Measurements from ENCODE around the gene NOL3. TPM values are rescaled to one million over a fixed set of nuclear protein-coding genes. Genes with fewer than 3 reads are reported as not detected.

NOL3 gene
- polyA plus RNA-seq, 1 of the 3 experiments (the other 2 are of a cell fraction): 34.1 TPM

DNA sequence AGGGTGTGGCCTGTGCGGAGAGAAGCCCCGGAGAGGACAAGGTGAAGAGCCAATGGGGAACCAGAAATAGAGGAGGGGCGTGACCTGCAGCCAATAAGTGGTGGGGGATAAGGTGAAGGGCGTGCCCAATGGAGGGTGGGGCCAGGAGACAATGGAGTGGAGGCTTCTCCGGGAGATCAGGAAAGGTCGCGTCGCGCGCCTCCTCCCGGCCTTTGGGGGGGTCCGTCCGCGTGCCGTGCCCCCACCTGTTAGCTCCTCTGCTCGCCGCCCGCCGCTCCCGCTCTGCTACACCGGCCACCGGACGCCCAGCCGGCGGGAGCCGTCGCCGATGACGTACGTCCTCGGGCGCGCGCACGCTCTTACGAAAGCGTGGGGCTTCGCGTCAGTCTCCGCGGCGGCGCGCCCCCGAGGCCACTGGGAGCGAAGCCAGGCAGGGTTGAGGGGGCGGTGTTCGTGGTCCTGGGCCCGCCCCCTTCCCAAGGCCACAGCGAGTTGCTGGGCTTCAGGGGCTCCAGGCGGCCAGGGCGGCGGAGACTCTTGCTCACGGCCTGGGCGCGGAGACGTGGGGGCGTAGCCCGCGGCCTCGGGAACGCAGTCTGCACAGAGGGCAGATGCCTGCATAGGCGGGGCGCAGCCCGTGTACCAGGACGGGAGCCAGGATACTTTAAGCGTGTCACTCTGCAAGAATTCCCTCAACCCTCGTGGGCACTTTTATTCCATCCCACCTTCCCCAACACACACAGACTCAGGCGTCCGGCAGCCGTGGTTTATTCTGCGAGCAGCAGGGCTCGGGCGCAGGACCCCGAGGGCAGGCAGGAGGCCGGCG, 13.5 kb downstream of the NOL3 start, which contains the start of gene MATCAP1 (continued):
- TF ChIP-seq, protein P1, sequence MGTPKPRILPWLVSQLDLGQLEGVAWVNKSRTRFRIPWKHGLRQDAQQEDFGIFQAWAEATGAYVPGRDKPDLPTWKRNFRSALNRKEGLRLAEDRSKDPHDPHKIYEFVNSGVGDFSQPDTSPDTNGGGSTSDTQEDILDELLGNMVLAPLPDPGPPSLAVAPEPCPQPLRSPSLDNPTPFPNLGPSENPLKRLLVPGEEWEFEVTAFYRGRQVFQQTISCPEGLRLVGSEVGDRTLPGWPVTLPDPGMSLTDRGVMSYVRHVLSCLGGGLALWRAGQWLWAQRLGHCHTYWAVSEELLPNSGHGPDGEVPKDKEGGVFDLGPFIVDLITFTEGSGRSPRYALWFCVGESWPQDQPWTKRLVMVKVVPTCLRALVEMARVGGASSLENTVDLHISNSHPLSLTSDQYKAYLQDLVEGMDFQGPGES (IDR thresholded peaks at IDR 0.05; ENCODE audit: low read depth, low read length): peak; percentile 72
- TF ChIP-seq POLR2AphosphoS5 (IDR thresholded peaks at IDR 0.05; ENCODE audit: low read depth, low read length) (peak; percentile 56; the same call in 1 of the 2 replicates), NRF1 (IDR thresholded peaks at IDR 0.05; ENCODE audit: low read depth, low read length) (peak; percentile 26; the same call in 1 of the 2 replicates), SMC3 (IDR thresholded peaks at IDR 0.05; ENCODE audit: low read depth, low read length) (no peak), TEAD4 (IDR thresholded peaks at IDR 0.05; ENCODE audit: borderline replicate concordance, insufficient read depth) (no peak), NFIC (IDR thresholded peaks at IDR 0.05; ENCODE audit: borderline replicate concordance) (peak; percentile 44; the same call in 1 of the 2 replicates), JUND (IDR thresholded peaks at IDR 0.05) (no peak), EZH2phosphoT487 (IDR thresholded peaks at IDR 0.05; ENCODE audit: borderline replicate concordance, low read depth) (no peak), FOSL2 (IDR thresholded peaks at IDR 0.05; ENCODE audit: borderline replicate concordance, low read depth) (no peak), RCOR1 (IDR thresholded peaks at IDR 0.05; ENCODE audit: low read length) (no peak)
- TF ChIP-seq, protein P2, sequence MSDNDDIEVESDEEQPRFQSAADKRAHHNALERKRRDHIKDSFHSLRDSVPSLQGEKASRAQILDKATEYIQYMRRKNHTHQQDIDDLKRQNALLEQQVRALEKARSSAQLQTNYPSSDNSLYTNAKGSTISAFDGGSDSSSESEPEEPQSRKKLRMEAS (IDR thresholded peaks at IDR 0.05; ENCODE audit: low read depth): peak; percentile 37; the same call in 1 of the 2 replicates
- TF ChIP-seq, protein P3, sequence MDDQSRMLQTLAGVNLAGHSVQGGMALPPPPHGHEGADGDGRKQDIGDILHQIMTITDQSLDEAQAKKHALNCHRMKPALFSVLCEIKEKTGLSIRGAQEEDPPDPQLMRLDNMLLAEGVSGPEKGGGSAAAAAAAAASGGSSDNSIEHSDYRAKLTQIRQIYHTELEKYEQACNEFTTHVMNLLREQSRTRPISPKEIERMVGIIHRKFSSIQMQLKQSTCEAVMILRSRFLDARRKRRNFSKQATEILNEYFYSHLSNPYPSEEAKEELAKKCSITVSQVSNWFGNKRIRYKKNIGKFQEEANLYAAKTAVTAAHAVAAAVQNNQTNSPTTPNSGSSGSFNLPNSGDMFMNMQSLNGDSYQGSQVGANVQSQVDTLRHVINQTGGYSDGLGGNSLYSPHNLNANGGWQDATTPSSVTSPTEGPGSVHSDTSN (IDR thresholded peaks at IDR 0.05): peak; percentile 98

- Histone ChIP-seq H3K4me1 (ENCODE audit: control insufficient read depth in 1 of 2, insufficient read depth in 2 of 2, low read depth in 1 of 2, low read length in 1 of 2) (peaks cover 22 to 26% of the 10 kb centered on the region in 2 experiments), H2AFZ (ENCODE audit: low read depth) (peak overlapping the region; percentile 58; the same call in 1 of the 2 replicates), H3K27ac (ENCODE audit: low read depth in 2 of 2, low read length in 1 of 2) (peak overlapping the region; percentile 92 to 97), H3K9ac (peak overlapping the region; percentile 96; the same call in 1 of the 2 replicates), H3K4me2 (peak overlapping the region; percentile 92), H4K20me1 (ENCODE audit: insufficient read depth) (no peaks in the 10 kb centered on the region; the same call in 1 of the 2 replicates), H3K9me2 (no peaks in the 10 kb centered on the region), H3K4me3 (ENCODE audit: low read depth in 2 of 2, low read length in 1 of 2) (peak overlapping the region; percentile 81 to 82), H3K36me3 (replicated peaks in 1 of 2; ENCODE audit: control insufficient read depth in 1 of 2, insufficient read depth in 2 of 2, low read length in 1 of 2) (no peaks in the 10 kb centered on the region), H3K79me2 (ENCODE audit: insufficient read depth) (peaks cover 18% of the 10 kb centered on the region), H3K9me3 (no peaks in the 10 kb centered on the region), H3F3A (replicated peaks; ENCODE audit: insufficient read depth) (peaks cover 34% of the 10 kb centered on the region), H3K27me3 (ENCODE audit: insufficient read depth) (no peaks in the 10 kb centered on the region)
- WGBS (ENCODE audit: low lambda C conversion rate): 97% methylated on average over 6 of the region's 59 CpGs
- ChIA-PET POLR2A (interaction anchor here (1.0 to 2.0 kb wide), 6 partner anchors 9 to 43 kb away, joined by 3 to 12 read pairs (median 4); partner anchors contain the start of genes HSF4, NOL3 and TMEM208), CTCF (interaction anchor here (0.6 to 4.2 kb wide), 24 partner anchors 10 to 289 kb away, joined by 3 to 27 read pairs (median 4); partner anchors contain the start of genes NOL3, TMEM208 and ZDHHC1)
- TF ChIP-seq, protein P1 (IDR thresholded peaks at IDR 0.05; ENCODE audit: low read depth, low read length): no peak
- TF ChIP-seq, protein P2 (IDR thresholded peaks at IDR 0.05; ENCODE audit: low read depth): no peak
- TF ChIP-seq RCOR1 (IDR thresholded peaks at IDR 0.05; ENCODE audit: low read length): no peak
- TF ChIP-seq JUND (IDR thresholded peaks at IDR 0.05): no peak
- 0 out of 2 replicates have a peak, but pooled peaks have one; percentile 35 for TF ChIP-seq NRF1 (IDR thresholded peaks at IDR 0.05; ENCODE audit: low read depth, low read length)
- DNase-seq: peak; percentile 76
Measured at GRCh38 chr16:67184453-67184994, 14.2 kb downstream of the NOL3 start.
